EH (cell line): ENCODE measurements around the gene HIVEP3.
"Not testable (repeated sequence)": the region's sequence is repeated elsewhere in the genome, so short reads cannot be mapped to it uniquely, and the experiment has no call there.

ENCODE experiments used
- DNase-seq: peaks from one replicate; pipeline ENCODE4 v3.0.0-alpha.2; 2015; ENCODE audit warnings: low read depth

Gene HIVEP3

DNA sequence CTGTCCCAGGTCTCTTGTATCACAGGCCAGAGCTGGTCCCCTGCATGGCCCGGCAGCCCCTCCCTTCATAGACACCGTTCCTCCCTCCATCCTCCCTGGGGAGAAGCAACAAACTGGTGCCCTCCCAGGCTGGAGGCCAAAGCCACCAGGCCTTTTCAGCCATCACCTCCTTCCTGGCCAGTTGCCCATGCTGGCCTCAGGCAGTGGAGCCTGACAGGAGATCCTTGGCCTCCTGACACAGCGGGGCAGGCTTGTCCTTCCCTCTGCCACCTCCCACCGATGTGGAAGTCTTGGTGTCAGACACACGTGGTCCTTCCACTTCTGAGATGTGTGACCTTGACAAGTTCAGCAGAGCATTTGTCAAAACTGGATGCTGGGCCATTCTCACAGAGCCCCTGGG, 206.0 kb downstream of the HIVEP3 start:
- peak; percentile 53 for DNase-seq

DNA sequence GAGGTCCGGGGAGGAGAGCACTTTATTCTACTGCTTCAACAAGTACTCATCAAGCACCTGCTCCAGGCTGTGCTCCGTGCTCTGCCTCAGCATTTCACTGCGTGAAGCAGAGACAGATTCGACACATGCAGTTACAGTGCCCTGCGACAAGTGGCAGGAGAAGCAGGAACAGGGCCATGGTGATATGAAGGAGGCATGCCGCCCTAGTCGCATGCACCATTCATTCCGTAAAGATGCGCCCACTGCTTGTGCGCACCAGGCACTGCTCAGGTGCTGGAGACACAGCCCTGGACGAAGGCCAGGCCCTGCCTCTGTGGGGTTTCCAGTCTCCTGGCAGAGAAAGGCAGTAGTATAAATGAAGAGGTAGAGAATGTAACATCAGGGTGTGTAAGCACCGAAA, 206.6 kb downstream of the HIVEP3 start:
- DNase-seq: no peak

DNA sequence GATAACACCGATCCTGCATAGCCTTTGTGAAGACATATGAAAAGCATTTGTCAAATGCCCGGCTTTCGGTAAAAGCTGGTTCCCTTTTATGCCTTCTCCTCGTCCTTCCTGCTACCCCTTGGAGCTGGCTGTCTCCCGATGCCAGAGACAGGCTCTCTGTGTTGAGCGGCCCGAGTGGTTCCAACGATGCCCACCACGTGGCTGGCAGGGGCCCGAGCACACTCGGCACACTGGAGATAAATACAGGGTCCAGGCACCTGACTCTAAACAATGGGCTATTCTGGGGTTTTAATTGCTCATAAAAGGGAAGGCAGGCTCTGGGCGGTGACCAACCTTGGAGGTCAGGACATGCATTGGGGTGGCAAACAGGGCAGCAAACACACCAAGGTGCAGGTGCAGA, 207.1 kb downstream of the HIVEP3 start:
- no peak for DNase-seq

DNA sequence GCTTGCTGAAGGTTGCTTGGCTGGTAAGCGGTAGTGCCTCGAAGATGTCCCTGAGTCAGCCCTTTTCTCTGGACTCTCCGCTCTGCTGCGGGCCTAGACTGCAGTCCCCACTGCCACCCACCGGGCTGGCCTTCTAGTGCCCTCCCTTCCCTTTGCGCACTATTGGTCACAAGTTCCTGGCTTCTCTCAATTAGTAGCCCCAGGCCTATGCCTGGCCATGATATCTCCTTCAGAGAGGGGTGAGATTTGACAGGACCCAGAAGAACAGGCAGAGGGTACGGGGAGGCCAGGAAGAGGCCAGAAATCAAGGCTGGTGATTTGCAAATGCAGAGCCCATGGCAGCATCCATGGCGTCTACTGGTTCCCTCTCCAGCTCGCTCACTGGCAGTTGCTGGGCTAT, 207.7 kb downstream of the HIVEP3 start:
- no peak for DNase-seq

DNA sequence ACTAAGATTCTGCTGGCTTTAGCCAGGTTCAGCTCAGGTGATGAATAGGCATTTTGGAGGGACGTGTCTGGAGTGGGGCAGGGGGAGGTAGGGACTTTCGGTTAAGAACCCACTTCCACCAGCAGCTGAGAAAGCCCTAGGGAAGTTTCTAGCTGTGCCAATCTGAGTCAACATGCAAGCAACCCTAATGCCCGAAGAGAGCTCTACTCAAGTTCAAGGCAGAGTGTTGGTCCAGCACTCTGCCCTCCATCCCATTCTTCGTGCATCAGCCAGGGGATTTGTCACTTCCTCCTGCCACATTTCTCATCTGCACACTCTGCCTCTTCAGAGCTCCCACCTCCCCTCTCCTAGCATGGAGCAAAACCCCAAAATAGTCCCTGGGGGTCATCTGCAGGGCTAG, 208.8 kb downstream of the HIVEP3 start:
- no peak for DNase-seq

DNA sequence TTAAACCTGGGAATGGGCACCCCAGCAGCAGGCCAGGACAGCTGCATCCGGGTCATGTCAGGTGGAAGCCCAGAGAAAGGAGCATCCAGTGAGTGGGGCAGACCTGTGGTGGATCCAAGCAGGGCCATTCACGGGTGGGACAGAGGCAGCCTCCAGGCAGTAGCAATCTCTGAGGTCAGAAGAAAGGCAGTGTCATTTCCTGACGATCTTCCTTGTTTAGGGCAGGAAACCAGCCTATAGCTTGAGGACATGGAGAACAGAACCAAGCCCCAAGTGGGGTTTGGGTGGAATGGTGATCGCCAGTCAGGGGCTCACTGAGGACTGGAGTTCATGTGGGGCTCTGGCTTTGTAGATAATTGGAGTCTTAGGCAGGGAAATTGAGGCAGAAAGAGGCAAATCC, 209.4 kb downstream of the HIVEP3 start:
- no peak for DNase-seq

DNA sequence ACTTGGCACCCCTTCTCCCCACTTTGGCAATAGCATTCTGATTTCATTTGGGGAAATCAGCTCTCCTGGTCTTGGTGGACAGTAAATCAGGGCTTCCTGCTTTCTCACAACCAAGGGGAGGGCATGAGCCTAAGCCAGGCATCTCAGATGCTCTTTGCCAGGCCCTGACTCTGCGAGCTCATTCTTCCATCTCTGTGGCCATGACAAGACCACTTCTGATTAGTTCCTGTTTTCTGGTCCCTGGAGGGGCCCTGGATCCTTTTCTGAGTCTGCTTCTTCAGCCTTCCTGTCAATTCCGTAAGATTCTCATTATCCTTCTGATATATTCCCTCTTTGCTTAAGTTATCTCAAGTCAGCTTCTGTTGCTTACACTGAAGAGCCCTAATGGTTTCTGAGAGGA, 210.4 kb downstream of the HIVEP3 start:
- DNase-seq: no peak

DNA sequence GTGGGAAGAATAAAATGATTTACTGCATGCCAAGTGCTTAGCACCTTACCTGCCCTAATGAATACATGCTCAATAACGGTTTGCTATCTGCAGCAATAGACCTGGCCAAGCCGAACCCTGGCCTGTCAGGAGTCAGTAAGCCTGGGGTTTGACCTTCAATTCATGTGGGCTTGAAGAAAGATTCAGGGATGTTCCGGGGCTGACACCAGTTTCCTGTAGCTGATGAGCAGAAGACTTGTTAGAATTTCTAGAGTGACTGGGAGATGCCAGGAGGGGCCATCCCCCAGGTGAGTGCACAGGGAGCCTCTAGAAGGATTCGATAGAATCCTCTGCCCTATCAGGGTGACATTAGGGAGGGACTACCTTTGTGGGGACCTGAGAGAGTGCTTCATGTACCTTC, 210.9 kb downstream of the HIVEP3 start:
- DNase-seq: no peak

DNA sequence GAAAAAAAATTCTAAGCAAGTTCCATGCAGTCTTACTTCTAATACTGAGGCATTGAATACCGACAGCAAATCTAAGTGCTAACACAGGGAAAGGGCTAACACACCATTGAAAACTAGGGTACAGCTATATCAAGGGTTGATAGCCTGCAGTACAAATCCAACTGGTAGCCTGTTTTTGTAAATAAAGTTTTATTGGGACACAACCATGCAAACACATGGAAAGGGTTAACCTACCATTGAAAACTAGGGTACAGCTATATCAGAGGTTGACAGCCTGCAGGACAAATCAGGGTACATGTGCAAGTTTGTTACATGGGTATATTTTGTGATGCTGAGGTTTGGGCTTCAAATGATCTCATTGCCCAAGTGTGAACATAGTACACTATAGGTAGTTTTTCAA, 212.9 kb downstream of the HIVEP3 start:
- DNase-seq: no peak

DNA sequence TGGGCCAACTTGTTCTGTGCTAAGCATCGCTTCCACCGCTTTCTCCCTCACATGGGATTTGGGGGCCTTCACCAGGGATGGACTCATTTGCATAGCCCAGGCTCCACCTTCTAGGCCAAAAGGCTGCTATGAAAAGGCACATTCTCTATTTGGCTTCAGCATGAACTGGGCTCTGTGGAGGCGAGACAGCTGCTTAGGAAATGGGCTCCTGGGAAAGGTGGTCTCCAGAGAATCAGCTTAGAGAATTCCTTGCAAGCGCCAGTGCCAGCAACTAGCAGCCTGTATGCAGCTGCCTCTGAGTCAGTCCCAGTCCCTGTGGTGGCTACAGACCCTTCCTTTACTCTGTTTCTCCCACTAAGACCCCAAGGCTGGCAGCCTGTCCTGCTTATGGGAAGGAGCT, 214.5 kb downstream of the HIVEP3 start:
- no peak for DNase-seq

DNA sequence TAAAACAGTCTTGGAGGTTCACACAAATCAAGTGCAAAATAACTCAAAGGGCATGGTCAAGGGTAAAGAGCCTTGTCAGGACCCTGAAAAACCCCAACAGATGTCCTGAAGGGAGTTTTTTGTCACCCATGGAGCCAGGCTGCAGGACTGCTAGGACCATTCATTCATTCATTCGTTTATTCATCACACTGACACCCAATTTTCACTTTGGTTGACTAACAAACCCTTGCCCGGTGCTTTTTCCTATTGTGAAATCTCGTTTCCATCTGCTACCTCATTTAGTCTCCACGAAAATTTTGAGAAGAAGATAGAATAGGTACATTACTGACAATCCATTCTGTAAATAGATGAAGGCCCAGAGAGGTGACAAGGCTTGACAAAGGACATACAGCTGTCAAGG, 216.0 kb downstream of the HIVEP3 start:
- no peak for DNase-seq

DNA sequence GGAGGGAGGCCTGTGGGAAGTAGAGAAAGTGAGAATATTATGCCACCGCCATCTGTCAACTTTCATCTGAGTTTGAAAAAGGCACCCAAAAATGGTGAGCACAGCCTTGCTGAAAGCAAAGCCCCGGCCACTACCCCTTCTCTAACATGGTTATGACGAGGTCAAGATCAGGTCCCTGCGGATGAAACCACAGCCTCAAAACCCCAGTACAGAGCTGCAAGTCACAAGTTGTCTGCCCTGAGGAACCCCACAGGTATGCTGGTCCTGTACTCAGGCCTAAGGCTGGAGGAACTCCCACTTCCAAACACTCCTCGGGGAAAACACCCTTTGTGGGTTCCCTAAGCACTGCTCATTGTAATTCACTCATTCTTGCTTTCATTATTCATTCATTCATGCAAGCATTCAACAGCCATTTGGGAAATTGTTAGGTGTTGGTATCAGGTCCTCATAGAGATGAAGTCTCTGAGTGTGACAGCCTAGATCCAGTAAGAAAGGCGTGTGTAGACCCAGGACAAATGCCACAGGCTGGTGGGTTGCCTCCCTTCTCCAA, 217.7 kb downstream of the HIVEP3 start:
- no peak for DNase-seq

DNA sequence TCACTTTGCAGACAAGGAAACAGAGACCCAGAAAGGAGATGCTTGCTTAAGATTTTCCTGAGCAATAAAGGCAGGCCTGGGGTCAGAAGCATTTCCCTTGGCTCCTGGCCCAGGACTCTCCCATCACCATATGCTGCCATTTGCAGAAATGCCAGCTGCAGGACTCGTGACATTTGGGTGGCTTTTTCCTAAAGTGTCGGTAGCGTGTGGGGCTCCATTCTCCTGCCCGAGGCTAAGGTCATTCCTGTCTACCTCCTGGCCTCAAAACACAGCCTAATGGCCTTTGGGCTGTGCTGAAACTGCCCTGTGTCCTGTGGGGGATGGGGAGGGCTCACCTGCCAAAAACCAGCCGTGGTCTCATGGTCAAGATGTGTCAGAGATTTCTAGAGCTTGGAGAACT, 218.1 kb downstream of the HIVEP3 start:
- DNase-seq: no peak

DNA sequence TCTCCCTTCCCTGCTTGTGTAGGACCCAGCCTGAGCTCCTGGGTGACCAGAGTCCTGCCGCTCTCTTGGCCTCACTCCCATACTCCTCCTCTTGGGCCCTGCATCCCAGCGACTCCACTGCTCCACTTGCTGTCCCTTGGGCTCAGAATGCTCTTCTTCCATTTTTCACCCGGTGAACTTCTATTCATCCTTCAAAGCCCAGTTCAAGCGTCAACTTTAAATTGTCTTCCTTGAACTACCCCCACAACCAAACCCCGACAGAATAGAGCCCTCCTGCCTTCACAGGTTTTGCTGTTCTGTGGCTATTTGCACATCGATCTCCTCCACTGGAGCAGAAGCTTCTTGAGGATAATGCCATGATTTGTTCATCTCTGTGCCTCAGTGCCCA, 218.9 kb downstream of the HIVEP3 start:
- DNase-seq: no peak

DNA sequence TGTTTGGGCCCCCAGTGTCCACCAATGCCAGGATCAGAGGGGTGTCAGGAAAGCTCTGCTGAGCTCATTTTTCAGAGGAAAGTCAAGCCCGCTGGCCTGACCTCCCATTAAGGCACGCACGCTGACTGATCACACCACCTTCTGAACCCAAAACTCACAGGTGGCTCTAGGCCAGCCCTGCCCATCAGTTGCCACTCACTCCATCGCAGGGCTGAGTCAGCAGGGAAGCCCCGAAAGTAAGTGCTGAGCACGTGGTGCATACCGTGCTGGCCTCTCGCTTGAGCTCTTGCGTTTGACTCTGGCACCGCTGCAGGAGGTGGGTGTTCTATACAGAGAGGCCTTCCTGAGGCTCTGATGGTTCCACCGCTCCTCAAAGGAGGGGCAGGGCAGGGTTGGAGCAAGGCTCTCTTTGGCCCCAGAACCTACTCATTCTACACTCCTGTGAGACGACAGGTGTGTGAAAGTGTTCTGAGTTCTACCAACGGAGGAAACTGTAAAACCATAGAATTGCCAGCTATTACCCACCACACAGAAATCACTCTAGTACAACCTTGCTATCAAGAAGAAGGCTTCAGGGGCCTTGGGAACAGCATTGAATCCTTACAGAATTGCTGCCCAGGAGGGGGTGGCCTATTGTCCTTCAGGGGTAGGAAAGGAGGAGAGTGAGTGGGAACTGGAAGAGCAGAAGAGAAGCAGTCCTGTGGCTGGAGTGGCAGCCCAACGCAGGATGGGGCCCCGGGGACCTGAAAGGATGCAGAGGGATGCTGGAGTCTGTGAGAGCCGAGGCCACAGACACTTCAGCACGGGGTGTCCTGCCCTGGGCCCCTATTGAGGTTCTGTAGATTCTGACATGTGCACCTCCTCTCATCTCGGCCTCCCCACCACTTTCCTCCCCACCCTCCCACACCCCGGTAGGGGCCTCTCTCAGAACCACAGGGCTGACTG, 219.5 kb downstream of the HIVEP3 start:
- DNase-seq: no peak

DNA sequence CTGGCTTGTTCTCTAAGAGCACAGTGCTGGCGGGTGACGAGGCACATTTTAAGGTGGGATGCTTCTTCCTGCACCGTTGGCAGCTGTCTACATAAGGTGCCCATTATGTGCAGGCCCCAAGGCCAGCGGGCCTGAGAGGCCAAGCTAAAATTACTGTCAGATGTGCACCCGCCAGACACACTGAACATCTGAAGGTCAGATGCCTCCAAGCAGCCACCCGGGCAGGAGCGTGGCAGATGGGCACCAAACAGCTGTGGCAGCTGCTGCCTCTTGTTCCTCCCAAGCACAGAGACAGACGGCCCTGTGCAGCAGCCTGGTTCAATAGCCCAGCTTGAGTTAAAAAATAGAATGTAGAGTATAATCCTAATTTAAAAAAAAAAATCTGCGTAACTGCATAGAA, 222.3 kb downstream of the HIVEP3 start:
- no peak for DNase-seq

DNA sequence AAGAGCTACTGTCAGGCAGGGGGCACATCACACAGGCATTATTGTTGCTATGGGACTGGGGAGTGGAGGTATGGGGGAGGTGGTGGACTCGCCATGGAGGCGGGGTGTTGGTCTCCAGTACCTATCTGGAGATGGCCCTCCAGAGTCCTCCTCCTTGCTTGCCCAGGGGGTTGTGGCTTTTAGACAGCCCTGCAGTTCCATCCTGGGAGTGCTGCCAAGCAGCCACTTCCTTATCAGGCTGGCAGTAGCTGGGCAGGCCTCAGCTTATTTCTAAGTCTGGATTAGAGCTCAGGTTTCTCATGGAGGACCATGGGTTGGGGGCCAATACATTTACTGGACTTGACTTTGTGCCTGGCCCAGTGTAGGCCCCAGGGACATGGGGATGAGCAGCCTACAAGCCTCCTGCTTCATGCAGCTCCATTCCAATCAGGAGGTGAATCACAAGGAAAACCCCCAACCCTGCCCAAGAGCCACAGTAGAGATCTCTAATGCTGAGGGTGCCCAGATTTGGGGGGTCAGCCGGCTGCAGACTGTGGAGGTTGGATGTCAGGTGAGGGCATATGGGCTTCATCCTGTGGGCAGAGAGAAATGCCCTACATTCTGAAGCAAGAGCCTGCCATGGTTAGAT, 223.5 kb downstream of the HIVEP3 start:
- peak; percentile 41 for DNase-seq

DNA sequence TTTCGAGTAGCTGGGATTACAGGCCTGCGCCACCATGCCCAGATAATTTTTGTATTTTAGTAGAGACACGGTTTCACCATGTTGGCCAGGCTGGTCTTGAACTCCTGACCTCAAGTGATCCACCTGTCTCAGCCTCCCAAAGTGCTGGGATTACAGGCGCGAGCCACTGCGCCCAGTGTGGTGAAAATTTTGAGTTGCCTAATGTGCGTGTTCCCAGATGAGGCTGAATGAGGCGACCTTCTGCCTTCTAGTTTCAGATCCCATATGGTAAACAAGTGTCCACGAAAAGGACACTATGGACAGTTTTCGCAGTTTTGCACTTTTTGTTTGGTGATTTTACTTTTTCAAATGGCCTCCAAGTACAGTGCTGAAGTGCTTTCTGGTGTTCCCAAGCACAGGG, 226.8 kb downstream of the HIVEP3 start:
- DNase-seq: not testable (repeated sequence)

DNA sequence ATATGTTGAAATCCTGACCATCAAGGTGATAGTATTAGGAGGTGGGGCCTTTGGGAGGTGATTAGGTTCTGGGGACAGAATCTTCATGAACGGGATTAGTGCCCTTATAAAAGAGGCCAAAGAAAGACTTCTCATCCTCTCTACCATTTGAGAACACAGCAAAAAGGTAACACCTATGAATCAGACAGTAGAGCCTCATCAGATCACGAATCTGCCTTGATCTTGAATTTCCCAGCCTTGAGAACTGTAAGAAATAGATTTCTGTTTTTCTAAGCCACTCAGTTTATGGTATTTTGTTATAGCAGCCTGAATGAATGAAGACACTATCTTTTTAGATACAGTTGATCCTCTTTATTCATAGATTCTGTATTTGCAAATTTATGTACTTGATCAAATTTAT, 227.3 kb downstream of the HIVEP3 start:
- no peak for DNase-seq

DNA sequence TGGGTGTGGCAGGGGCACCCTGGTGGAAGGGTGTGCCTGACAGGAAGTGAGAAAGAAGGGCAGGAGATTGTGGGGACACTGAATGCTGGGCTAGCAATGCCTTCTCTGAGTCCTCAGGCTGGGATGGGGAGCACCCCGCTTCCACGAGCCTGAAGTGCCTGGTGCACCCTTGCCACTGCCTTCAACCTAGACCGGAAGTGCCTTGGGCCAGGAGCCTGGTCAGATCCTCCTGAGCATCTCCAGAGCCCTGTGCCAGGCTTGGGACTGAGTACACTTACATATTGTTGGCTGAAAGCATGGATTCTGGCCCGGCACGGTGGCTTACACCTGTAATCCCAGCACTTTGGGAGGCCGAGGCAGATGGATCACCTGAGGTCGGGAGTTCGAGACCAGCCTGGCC, 228.4 kb downstream of the HIVEP3 start:
- no peak for DNase-seq

DNA sequence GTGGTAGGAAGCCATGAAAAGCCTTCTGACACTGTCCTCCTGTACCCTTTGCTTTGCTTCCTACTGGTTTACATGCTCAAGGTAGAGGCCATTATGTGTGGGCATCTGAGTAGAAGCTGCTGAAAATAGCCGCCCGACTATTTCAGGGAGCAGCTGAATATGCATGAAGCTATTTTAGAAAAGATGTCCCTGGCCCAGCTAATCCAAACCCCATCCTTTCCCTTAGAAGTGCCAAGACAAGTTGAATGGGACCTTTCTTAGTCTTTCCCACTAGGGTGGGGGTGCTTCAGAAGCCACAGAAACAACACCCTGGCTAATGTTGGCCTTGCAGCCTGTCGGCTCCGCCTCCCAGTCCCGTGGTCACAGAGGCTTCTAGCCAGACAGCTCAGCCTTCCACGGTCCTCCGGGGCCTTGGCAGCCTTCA, 229.2 kb downstream of the HIVEP3 start:
- DNase-seq: no peak

DNA sequence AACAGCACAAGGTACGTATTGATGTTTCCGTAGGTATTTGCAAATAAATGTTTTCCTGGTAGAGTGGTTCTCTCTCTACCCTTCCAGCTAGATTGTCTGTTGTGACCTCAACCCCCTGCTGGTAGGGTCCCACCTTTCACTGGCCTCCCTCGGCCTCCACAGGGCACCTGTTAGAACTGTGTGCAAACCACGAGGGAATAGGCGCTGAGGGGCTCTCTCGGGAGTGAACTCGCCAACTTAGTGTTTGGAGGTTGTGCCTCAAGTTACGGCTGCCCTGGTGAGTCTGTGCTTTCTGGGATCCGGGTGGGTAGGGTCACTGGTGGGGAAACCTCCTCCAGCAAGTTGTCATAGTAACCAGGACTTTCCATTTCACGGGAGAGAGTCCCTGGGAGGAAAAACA, 229.6 kb downstream of the HIVEP3 start:
- DNase-seq: no peak

DNA sequence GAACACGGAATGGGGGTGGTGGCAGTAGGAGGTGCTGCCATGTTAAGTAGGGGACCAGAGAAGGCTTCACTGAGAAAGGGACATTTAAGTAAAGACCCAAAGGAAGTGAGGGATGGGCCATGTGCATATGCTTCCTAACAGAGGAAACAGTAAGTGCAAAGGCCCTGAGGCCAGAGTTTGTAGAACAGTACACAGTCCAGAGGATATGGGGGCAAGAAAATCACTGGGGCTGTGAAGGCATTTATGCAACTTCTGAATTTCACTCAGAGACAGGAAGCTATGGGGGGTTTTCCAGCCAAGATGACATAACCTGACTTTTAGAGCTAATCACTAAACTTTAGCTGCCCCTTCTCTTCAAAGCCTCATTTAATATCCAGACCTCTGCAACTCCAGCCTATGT, 231.7 kb downstream of the HIVEP3 start:
- no peak for DNase-seq
